ENCODE data around the gene TXNL4A.

TXNL4A gene

DNA sequence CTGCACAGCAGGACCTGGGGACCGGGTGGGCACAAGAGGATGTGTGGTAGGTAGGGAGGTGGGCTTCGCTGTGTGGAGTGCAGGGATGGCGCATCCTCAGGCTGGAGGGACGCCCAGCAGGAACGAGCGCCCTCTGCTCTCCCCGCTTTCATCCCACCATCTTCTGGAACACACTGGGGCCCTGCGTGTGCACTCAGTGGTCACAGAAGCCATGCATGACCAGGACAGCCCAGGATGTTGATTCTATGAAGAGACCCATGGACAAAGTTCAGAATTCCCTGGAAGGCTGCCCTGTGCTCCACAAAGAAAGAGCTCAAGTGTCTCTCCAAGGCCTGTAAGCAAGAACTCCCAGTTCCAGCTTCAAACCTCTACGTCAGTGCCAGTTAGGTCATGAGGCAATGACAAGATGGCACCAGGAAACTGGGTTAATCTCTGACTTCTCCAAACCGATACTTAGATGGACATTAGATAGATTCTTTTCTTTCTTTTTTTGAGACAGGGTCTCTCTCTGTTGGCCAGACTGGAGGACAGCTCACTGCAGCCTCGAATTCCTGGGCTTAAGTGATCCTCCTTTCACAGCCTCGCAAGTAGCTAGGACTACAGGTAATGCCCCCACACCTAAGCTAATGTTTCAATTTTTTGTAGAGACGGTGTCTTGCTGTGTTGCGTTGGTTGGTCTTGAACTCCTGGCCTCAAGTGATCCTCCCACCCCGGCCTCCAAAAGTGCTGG, 40.3 kb downstream of the TXNL4A start:
- DNase-seq = no peak

DNA sequence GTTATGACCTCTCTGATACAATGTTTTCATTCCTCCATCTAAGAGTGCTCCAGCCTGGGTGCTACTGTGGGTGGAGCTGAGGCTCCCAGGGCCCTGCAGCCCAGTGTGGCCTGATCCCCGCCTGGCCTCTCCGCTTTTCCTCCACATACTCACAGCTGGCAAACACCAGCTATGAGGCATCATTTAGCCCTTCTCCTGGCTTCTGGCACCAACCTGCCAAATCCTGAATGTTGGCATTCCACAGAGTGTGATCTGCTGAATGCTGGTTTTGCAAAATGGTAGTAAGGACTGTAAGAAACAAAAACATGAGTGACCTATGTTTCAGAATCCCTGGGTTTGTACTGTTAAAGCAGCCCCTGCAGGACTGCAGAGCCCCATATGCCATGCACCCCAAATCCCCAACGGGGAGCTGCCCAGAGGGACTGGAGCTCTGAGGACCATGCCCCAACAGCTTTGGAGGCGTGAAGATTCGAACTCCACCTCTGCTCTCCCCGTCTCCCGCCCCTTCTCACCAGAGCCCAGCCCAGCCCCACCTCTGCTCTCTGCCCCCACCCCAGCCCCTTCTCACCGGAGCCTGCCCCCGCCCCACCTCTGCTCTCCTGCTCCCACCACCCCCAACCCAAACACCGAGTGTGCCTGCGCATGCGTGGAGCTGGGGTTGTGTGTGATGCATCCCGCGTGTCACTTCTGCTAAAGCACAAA, 41.2 kb downstream of the TXNL4A start:
- no peak for DNase-seq

DNA sequence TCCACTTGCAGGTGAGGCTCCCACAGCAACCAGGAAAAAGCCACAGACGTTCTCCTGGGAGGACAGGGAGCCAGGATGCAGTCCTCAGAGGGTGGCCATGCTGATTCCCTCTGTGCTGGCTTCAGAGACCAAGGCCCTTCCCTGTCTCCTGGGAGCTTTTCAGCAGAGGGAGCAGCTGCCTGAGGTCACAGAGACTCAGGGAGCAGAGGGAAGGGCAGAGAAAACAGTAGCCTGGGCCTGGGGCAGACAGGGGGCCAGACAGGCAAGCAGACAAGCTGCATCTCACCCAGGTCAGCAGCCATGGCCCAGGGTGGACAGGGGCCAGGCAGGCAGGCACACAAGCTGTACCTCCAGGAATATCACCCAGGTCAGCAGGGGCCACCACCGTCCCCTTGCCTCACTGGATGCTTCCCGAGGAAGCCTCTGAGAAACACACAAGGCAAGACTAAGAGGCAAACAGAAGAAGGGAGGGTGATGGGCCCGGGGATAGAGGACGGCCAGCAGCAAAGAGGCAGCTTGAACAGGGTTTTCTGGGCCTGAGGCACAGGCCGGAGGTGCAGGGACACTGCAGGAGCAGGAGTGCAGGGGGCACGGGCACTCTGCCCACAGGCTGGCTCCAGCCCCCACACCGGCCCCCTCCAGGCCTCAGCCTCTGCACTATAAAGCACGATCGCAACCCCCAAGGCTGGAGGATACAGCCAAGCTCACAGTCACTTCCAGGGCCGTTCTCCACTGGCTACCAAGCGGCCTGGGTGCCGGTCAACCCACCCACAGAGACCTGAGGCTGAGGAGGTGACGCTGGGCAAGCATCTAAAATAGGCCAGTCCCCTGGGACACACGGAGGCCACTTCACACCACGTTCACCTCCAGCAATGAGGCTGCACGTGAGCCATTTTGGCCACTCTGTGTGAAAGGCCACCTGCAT, 43.0 kb downstream of the TXNL4A start:
- DNase-seq = no peak

DNA sequence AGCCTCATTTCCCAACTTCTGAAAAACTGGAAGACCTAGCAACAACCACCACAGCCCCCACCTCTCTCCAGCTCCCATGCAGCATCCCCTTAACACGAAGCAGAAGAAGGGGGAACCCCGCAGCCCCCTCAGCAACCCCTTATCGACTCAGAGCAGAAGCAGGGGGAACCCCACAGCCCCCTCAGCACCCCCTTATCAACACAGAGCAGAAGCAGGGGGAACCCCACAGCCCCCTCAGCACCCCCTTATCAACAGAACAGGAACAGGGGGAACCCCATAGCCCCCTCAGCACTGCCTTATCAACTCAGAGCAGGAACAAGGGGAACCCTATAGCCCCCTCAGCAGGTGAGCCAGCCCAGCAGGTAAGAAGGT, 43.6 kb downstream of the TXNL4A start:
- DNase-seq = no peak

DNA sequence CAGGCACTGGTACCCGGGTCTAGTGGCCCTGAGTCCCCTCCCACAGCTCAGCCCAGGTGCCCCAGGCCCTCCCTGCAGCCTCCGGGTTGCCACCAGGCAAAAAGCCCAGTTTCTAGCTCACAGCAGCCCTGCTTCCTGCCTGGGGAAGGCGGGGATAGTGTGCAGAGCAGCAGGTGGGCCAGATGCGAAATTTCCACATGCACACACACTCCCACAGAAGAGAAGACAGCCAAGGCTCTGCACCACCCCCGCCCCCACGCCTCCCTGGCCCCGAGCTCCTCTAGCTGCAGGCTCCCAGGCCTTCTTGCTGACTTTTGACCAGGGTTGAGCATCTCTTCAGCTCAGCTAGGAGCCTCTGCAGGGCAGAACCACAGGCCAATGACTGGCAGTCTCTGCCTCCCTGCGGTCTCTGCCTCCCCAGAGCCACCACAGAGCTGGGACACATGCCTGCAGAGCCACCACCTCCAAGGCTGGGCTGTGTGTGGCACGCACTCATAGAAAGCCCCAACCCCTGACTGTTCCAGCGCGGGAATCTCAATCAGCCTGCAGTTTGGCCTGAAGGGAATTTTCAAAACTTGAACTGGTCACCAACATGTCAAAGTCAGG, 44.1 kb downstream of the TXNL4A start:
- DNase-seq = no peak

DNA sequence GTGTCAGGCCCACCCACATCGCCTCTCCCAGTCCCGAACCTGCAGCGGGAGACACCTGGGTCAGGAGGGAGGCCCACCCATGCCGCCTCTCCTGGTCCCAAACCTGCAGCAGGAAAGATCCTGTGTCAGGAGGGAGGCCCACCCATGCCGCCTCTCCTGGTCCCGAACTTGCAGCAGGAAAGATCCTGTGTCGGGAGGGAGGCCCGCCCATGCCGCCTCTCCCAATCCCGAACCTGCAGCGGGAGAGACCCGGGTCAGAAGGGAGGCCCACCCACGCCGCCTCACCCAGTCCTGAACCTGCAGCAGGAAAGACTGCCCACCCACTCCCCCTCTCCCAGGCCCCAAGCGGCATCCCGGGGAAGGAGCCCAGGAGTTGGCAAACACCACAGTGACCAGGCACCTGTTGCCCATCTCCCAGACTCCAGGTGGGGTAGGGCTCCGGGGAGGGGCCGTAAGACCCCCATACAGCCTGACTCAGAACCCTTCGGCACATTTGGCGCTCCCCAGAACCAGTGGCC, 44.7 kb downstream of the TXNL4A start:
- DNase-seq = no peak

DNA sequence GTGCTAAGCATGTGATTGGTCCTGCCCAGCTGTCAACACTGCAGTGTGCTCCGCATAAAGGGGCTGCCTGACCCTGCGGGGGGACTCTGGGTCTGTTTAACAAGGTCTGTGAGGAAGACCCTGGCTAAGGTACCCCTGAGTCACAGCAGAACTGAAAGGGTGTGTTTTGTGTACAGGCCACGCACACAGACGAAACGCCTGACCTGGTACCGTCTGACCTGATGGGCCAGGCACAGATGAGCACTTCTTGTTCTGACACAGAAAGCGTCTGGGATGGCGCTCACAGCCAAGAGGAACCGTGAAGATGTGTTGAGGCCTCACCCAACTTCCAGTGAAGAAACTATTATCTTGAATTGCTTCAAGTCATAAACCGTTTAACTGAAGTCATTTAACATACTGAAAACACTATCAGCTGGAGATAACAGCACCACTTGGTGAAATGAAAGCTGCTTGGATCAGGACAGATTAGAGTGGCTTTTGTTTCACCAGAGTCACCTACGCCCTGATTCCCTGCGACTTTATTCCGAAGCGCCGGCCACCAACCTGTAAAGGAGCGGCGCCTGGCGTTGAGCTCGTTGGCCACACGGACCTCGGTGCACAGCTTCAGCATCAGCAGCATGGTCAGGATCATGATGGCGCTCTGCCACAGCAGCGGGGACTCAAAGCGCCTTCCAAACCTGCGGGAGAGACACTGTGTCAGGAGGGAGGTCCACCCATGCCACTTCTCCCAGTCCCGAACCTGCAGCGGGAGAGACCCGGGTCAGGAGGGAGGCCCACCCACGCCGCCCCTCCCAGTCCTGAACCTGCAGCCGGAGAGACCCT, 45.4 kb downstream of the TXNL4A start:
- no peak for DNase-seq

DNA sequence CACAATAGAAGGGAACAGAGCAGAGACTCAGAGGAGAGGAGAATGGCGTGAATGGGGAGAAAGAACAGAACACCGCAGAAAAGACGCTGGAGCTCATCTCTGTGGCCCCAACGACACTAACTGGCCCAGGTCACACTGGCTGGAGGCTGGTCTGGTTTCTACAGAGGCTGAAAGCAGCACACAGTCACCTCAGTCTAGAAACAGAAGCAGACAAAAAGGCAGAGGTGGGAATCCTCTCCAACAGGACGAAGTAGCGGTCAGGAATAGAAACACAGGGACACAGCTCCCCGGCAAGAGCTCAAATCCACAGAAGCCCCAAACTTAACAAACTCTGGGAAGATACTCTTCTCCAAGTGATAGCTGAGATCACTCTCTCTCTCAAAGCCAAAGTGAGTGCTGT, 46.2 kb downstream of the TXNL4A start:
- DNase-seq = no peak

DNA sequence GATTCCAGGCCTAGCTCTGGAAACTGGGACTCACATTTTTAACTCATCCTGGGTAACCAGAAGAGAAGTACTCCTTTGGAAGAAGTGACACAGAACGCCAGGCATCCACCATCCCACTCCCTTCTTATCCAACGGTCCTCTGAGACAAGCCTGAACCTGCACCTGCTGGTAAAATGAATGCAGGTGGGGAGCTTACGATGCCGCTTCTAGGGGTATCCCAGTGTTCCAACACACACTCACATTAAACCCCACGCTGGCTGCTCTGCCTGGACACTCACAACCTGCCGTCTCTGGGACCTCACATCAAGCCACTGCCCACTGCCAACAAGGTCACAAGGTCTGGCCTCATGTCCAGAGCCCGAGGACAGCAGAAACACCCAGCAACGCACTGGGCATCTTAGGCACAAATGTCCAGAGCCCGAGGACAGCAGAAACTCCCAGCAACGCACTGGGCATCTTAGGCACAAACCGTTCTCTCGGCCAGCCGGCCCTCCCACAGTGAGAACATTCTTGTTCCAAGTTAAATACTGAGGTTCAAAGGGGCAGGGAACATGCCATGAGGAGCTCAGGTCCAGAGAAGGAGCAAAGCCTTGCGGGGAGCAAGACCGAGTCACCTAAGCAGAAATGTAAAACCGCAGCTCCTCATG, 46.8 kb downstream of the TXNL4A start:
- no peak for DNase-seq

DNA sequence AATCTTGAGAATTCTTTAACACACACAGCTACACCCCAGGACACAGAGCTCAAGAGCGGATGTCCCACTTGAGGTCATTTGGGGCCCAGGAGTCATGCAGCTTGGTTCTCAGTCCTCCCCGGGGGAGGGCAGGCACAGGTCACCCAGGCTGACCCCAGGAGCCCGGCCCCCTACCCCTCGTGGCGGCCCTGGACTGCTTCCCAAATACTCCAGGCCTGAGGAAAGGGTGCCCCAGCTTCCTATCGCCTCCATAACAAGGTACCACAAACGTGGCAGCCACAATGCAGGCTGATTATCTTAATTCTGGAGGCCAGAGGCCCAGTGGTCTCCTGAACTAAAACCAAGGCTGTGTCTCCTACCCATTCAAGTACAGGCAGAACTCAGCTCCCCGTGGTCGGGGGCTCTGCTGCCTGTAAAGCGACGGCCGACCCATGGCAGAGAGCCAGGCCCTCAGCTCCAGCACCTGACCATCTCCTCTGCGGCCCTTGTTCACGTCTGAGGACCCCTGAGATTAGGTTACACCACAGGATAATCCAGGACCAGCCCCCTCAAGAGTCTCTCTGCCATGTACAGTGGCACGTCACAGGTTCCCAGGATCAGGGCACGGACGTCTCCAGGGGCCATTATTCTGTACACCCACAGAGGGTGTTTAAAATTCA, 47.4 kb downstream of the TXNL4A start:
- no peak for DNase-seq

DNA sequence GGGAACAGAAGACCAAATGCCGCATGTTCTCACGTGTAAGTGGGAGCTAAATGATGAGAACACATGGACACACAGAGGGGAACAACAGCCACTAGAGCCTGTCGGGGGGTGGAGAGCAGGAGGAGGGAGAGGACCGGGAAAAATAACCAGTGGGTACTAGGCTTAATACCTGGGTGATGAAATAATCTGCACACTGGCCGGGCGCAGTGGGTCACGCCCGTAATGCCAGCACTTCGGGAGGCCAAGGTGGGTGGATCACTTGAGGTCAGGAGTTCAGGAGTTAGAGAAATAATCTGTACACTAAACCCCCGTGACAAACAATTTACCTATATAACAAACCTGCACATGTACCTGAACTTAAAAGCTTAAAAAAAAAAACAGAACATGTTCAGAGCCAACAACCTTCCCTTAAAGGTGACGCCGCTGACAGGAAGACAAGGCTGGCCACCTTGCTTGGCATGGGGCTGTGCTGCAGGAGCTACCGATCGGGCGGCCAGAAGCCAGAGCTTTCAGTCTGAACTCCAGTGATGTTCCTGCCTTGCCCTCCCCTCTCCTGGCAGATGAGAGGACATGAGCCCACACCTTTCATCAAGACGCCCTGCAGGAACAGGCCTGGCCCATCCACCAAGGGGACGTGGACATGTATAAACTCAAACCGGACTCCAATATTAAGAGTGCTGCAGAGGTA, 48.1 kb downstream of the TXNL4A start:
- no peak for DNase-seq

DNA sequence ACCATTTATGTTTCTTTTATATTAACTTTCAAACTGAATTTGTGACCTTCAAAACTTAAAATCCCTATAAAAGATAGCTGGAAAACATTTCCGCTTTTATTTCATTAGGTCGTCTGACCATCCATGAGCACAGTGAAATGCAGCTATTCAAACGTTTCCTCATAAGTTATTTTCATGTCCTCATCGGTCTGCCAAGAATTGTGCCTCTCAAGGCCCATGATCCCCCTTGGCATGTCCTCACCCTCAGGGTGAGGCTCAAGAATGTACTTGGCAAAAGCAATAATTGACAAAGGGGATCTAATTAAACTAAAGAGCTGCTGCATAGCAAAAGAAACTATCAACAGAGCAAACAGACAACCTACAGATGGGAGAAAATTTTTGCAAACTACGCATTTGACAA, 49.3 kb downstream of the TXNL4A start:
- DNase-seq = no peak

DNA sequence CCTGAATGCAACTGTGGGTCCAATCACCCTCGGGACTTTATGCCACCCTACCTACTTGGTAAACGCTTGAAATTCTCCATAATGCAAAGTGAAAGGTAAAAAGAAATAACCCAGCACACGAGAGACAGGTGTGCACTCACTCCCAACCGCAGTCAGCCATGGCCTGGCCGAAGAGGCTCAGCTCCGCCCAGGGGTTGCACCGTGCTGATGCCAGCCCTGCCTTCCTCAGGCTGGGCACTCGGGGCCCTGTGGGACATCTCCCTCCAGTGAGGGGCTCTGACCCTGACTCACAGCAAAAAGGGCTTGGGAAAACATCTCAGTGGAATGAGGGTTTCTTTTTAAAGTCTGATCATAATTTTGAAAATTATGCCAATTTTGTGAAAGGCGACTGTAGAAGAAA, 50.2 kb downstream of the TXNL4A start:
- DNase-seq = no peak

DNA sequence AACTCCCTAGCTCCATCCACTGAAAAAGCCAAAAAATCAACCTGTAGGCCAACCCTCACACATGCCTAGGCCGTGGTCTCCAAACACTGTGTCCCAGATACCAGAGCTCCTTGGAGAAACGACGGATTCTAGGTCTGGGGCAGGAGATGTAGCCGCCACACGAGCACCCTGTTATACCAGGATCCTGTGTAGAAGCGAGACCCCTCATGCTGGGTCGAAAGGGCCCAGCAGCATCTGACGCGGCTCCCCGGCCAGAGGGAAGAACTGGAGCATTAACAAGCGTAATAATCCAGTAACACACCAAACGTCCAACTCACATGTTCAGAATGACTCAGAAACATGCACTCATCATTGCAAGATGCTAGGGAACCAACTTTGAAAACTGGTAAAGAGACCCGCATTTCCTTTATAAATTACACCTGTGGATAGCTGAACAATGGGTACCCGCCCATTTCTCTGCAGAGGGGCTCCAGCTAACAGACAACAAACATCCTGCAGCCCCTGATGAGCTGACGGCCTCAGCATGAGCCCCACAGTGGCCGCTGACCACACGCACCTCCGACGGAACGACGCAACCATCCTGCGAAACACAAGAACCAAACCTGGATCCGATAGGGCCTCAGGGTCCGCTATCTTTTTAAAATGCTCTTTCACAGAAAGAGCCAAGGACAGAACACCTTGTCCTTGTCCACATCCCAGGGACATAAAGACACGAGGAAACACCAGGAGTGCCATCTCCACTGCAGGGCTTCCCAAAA, 51.1 kb downstream of the TXNL4A start:
- DNase-seq = no peak

DNA sequence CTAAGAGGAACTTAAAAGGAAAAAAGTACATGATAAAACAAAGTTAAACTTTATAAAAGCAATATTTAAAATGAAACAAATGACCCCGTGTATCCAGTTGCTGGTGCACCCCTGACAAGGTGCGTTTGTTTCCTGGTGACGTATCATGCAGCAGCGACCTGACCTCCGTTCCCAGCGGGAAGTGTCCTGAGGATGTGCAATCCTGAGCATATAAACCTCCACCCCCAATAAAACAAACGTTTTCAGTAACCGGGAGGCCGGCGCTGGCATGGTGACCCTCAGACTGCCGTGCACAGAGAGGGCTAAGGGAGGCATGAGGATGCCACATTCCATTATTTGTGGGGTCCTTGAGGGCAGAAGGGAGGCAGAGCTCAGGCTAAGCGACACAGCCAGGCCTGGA, 51.7 kb downstream of the TXNL4A start:
- DNase-seq = no peak

DNA sequence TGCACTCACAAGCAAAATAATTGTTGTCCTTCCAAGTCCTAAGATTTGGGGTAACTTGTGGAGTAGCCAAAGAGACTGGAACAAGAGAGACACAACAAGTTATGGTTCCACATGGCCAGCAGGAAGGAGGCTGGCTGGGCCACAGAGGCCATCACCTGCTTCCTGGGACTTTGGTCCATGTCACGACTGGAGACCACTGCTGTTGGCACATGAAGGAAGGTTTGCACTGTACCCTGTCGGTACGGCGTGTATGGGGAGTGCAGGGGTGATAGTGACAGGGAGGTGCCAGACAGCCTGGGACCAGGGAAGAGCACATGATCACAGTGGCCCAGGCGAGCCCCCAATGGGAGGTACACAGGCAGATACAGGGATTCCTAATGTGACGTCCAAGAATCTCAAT, 52.4 kb downstream of the TXNL4A start:
- no peak for DNase-seq

DNA sequence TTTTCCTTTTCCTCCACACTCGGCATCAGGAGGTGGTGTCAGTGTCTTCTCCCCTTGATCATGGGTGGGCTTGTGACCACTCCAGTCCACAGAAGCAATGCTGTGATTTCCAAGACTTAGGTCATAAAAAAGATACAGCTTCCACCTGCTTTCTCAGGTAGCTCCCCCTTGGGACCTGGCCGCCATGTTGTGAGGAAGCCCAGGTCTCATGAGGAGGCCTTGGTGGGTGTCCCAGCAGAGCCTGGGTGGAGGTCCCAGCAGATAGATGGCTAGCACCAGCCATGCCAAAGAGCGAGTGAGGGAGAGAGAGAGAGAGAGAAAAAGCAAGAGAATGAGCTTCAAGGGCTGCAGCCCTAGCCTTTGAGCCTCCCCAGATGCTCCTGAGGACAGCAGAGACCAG, 52.9 kb downstream of the TXNL4A start:
- DNase-seq = no peak

DNA sequence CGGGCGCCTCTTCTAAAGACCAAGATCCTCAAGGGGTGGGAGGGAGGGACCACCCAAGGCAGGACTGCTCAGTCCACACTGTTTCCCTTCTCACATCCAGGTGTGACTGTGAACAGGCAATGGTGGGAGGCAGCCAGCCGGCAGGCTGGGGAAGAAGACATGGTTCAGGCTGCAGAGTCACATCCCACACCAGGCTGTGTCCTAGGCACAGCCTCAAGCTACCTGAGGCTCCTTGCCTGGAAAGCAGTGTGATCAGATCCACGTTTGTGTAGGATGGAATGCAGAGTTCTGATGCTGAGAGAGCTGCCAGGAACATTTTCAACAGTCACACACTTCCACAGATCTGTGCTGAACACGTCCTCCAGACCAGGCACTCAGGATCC, 53.3 kb downstream of the TXNL4A start:
- DNase-seq = no peak

DNA sequence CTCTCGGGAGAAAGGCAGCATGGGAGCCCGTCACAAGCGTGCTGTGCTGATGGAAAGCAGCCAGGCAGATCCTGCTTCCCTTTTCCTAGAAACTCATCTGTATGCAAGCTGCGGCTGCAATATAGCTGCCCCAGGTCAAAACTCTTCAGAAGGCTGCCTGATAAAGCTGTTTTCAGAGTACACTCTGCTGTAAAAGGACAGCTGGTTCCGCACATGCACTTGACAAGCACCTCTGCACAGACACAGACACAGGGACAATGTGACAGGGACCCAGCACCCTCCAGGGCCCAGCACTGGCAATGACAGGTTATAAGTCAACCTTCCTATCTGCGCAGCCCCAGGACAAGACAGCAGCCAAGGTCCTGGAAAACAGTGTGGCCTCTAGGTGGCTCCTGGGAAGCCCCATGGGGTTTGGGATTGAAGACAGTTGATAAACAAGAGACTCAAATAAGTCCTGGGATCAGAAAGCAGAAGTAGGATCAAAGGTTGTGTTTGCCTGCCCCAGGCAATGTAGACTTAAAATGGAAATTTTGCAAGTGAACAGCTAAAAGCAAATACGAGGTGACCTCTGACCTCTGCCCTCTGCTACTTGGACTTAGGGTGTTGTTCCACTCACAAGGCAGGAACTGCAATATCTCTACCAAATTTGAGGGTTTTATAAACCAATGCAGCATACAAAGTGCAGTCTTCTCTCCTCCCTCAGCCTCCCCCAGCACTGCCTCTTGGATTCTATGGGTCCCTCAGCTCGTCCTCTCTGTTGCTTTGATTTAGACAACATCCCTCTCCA, 53.9 kb downstream of the TXNL4A start:
- no peak for DNase-seq

Data from stimulated activated CD4-positive, alpha-beta T cell treated with anti-CD3 and anti-CD28 coated beads, Interleukin-2, amount 100 ng/mL, for 48 hours (primary cell).